Measurements from ENCODE around the gene LITAF.

DNA sequence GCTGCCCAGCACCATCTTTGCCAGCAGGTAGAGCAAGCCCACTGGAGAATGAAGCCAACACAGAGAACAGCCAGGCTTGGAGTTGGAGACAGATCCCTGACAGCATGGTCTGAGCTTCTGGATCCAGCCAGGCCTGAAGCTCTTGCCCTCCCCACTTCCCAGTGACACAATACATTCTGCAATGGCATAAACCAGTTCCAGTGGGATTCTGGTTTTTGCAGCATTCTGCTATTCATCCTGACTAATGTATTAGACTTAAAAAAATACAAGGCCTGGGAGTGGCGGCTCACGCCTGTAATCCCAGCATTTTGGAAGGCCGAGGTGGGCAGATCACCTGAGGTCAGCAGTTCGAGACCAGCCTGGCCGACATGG is 40.6 kb upstream of the LITAF start:
- TF ChIP-seq, protein P1, sequence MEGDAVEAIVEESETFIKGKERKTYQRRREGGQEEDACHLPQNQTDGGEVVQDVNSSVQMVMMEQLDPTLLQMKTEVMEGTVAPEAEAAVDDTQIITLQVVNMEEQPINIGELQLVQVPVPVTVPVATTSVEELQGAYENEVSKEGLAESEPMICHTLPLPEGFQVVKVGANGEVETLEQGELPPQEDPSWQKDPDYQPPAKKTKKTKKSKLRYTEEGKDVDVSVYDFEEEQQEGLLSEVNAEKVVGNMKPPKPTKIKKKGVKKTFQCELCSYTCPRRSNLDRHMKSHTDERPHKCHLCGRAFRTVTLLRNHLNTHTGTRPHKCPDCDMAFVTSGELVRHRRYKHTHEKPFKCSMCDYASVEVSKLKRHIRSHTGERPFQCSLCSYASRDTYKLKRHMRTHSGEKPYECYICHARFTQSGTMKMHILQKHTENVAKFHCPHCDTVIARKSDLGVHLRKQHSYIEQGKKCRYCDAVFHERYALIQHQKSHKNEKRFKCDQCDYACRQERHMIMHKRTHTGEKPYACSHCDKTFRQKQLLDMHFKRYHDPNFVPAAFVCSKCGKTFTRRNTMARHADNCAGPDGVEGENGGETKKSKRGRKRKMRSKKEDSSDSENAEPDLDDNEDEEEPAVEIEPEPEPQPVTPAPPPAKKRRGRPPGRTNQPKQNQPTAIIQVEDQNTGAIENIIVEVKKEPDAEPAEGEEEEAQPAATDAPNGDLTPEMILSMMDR (IDR thresholded peaks at IDR 0.05; ENCODE audit: borderline replicate concordance, extremely low read depth, low read length, poor library complexity, severe bottlenecking), result no peak
- TF ChIP-seq EZH2 (IDR thresholded peaks at IDR 0.05; ENCODE audit: borderline replicate concordance, low read depth, low read length, severe bottlenecking), result no peak

Measured in DND-41 (cell line).